ENCODE data around the gene AATK. TPM values are rescaled to one million over a fixed set of nuclear protein-coding genes. Genes with fewer than 3 reads are reported as not detected.

AATK gene
- total RNA-seq, 1 experiment from 2014 or later: 1.1 TPM

DNA sequence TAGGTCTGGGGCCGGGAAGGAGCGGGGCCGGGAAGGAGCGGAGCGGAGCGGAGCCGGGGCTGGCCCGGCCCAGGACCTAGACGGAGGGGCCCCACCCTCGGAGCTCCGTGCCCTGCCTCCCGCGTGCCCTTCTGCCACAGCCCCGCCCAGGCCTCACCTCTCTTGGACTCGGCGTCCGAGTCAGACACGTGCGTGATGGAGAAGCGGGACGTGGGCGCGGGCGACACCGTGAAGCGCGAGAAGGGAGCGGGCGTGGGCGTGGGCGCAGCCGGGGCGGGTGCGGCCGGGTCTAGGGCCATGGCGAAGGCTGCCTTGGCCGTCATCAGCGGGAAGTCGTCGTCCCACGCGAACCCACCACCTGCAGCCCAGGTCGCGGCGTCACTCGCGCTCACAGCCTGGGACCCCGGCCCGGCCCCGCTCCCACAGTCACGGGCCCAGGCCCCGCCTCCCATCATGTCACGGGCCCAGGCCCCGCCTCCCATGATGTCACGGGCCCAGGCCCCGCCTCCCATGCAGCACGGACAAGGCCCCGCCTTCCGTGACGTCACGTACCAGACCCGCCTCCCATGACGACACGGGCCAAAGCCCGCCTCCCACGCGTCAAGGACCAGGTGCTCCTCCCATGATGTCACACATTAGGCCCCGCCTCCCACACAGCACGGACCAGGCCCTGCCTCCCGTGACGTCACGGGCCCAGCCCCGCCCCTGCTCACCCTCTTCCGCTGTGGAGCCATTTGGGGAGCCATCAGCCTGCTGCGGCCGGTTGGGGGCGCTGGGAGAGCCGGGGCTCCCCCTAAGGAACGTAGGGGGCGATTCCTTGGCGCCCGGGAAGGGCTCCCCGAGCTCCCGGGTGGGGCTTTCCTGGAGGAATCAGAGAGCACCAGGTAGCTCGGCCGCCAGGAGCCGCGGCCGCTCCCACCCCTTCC, 46.5 kb downstream of the AATK start:
- peak overlapping the region; percentile 21; the same call in 1 of the 2 replicates for H3K27ac ChIP-seq (ENCODE audit: low read length)
- DNase-seq (peak; percentile 98), ATAC-seq (peak; percentile 81)
- H2AFZ ChIP-seq (ENCODE audit: low read length): peak overlapping the region; percentile 88
- no peaks in the 10 kb centered on the region for H3K9me2 ChIP-seq (replicated peaks; ENCODE audit: low read length)
- peak overlapping the region; percentile 67 for H3K9ac ChIP-seq (ENCODE audit: low read length)
- TF ChIP-seq EZH2phosphoT487 (IDR thresholded peaks at IDR 0.05; ENCODE audit: borderline replicate concordance, low read length) (no peak), EZH2 (IDR thresholded peaks at IDR 0.05; ENCODE audit: low read length, unreplicated experiment) (no peak)
- TF ChIP-seq, protein P1, sequence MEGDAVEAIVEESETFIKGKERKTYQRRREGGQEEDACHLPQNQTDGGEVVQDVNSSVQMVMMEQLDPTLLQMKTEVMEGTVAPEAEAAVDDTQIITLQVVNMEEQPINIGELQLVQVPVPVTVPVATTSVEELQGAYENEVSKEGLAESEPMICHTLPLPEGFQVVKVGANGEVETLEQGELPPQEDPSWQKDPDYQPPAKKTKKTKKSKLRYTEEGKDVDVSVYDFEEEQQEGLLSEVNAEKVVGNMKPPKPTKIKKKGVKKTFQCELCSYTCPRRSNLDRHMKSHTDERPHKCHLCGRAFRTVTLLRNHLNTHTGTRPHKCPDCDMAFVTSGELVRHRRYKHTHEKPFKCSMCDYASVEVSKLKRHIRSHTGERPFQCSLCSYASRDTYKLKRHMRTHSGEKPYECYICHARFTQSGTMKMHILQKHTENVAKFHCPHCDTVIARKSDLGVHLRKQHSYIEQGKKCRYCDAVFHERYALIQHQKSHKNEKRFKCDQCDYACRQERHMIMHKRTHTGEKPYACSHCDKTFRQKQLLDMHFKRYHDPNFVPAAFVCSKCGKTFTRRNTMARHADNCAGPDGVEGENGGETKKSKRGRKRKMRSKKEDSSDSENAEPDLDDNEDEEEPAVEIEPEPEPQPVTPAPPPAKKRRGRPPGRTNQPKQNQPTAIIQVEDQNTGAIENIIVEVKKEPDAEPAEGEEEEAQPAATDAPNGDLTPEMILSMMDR (conservative IDR thresholded peaks at IDR 0.05; ENCODE audit: low read depth, low read length): peak; percentile 72
- no peaks in the 10 kb centered on the region for H3K27me3 ChIP-seq (ENCODE audit: low read length)
- H3K4me1 ChIP-seq (ENCODE audit: insufficient read depth, low read length): peaks cover 9% of the 10 kb centered on the region
- peak overlapping the region; percentile 94 for H3K4me2 ChIP-seq (ENCODE audit: low read length)
- H3K4me3 ChIP-seq (ENCODE audit: low read length): peak overlapping the region; percentile 73
- no peaks in the 10 kb centered on the region for H3F3A ChIP-seq (ENCODE audit: low read length, unreplicated experiment)
- H3K79me2 ChIP-seq (ENCODE audit: low read length): 0 out of 2 replicates have a peak, but pooled peaks cover 3% of the 10 kb centered on the region
- H4K20me1 ChIP-seq (ENCODE audit: low read length): no peaks in the 10 kb centered on the region
- no peaks in the 10 kb centered on the region for H3K9me3 ChIP-seq (ENCODE audit: low read length)
- BruUV-seq (replicated peaks): no TSS peak
- no peaks in the 10 kb centered on the region for H3K36me3 ChIP-seq (ENCODE audit: low read depth, low read length)
- CTCF ChIA-PET: no interaction called here
- POLR2A ChIA-PET (ENCODE audit: unreplicated experiment): interaction anchor here (0.6 to 0.7 kb wide), 2 partner anchors 150 to 230 kb away, joined by 3 to 5 read pairs; no protein-coding TSS in a partner anchor
- intact Hi-C loops (cut with micrococcal nuclease): loop anchor here (1.0 kb wide), 1 partner anchor 104 kb away; no protein-coding TSS in a partner anchor

DNA sequence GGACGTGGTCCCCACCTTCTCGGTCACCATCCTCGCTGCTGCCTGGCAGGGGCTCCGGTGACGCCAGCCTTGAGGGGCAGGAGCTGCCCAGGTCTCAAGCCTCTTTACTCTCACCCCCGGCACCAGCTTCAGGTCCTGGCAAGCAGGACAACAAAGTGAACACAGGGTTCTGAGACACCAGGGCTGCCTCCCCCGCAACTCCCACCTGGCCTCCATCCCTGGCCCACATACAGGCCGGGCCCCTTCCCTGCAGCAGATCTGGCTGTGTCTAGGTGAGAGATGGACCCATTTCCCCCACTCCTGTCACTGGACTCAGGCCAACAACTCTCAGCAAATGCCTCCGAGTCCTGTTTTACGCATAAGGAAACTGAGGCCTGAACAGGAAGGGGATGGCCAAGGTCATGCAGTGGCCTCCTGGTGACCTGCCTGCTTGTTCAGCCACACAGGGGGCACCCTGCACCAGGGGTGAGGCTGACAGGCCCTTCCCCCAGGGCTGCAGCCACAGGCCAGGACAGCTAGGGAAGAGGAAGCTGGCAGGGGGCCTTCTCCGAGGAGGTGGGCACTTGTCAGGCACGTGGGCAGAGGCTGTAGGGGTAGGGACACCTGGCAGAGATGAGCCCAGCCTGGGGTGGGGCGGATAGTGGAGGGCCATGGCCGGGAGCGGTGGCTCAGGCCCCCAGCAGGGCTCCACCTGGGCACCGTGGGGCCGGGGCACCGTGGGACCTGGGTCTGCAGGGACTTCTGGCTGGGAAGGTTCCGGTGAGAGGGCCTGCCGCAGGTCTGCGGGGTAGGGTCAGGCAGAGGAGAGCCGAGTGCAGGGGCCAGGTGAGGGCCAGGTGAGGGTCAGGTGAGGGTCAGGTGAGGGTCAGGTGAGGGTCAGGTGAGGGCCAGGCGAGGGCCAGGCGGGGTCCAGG, 47.5 kb downstream of the AATK start:
- ChIA-PET POLR2A (ENCODE audit: unreplicated experiment) (interaction anchor here (0.6 kb wide), 1 partner anchor 149 kb away, joined by 3 read pairs; no protein-coding TSS in a partner anchor), CTCF (no interaction called here)
- no peaks in the 10 kb centered on the region for H3K27me3 ChIP-seq (ENCODE audit: low read length)
- ATAC-seq (peak; percentile 2), DNase-seq (no peak)
- intact Hi-C loops (cut with micrococcal nuclease): loop anchor here (1.0 kb wide), 1 partner anchor 105 kb away; no protein-coding TSS in a partner anchor
- H3K27ac ChIP-seq (ENCODE audit: low read length): peak overlapping the region; percentile 21; the same call in 1 of the 2 replicates
- H3K4me3 ChIP-seq (ENCODE audit: low read length): peak overlapping the region; percentile 73
- no peaks in the 10 kb centered on the region for H3F3A ChIP-seq (ENCODE audit: low read length, unreplicated experiment)
- TF ChIP-seq EZH2 (IDR thresholded peaks at IDR 0.05; ENCODE audit: low read length, unreplicated experiment): no peak
- no peak for TF ChIP-seq EZH2phosphoT487 (IDR thresholded peaks at IDR 0.05; ENCODE audit: borderline replicate concordance, low read length)
- TF ChIP-seq, protein P1 (conservative IDR thresholded peaks at IDR 0.05; ENCODE audit: low read depth, low read length): no peak
- peaks cover 9% of the 10 kb centered on the region for H3K4me1 ChIP-seq (ENCODE audit: insufficient read depth, low read length)
- H3K9ac ChIP-seq (ENCODE audit: low read length): peak overlapping the region; percentile 67
- H3K79me2 ChIP-seq (ENCODE audit: low read length): 0 out of 2 replicates have a peak, but pooled peaks cover 3% of the 10 kb centered on the region
- no peaks in the 10 kb centered on the region for H3K9me2 ChIP-seq (replicated peaks; ENCODE audit: low read length)
- no peaks in the 10 kb centered on the region for H3K9me3 ChIP-seq (ENCODE audit: low read length)
- BruUV-seq (replicated peaks): TSS peak; percentile 30
- H3K36me3 ChIP-seq (ENCODE audit: low read depth, low read length): no peaks in the 10 kb centered on the region
- H4K20me1 ChIP-seq (ENCODE audit: low read length): no peaks in the 10 kb centered on the region
- H3K4me2 ChIP-seq (ENCODE audit: low read length): peak overlapping the region; percentile 94
- peak overlapping the region; percentile 88 for H2AFZ ChIP-seq (ENCODE audit: low read length)
